T-helper 1 cell (primary cell): Measurements from ENCODE around the gene MS4A4A.

Experiments used
- DNase-seq, 5 donors: peaks; one replicate each; pipeline ENCODE4 v3.0.0-alpha.2; 2012 to 2020

The MS4A4A gene

DNA sequence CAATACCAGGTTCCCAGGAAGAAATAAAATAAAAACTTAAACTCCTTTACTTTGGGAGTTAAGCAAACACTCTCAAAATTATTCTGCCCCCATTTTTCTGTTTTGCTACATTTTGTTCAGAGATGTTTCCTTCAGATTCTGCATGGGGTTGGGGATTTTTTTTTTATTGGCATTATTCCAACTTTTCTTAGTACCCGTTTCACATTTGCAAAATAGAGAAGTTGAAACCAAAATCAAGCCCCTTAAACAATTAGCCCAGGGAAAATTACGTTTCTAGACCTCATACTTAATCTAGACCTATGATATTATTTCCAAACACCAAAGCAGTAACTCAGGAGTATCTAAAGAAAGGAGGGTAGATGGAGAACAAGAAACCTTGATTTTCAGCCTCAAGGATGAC, 77.3 kb downstream of the MS4A4A start:
- DNase-seq, result no peak
